ENCODE results near the gene HS3ST4.

Gene HS3ST4

DNA sequence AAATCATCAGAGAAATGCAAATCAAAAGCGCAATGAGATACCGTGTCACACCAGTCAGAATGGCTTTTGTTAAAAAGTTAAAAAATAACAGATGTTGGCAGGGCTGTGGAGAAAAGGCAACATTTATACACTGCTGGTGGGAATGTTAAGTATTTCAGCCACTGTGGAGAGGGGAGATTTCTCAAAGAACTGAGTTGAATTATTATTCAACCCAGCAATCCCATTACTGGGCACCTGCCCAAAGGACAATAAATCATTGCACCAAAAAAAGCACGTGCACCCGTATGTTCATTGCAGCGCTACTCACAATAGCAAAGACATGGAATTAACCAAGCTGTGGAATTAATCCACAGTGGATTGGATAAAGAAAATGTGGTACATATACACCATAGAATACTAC lies 204.7 kb downstream of the HS3ST4 start:
- DNase-seq (ENCODE audit: low read depth) = no peak

- DNase-seq (ENCODE audit: low read depth) = no peak
Observed at GRCh38 chr16:25897702-25898101, 205.9 kb downstream of the HS3ST4 start.

DNA sequence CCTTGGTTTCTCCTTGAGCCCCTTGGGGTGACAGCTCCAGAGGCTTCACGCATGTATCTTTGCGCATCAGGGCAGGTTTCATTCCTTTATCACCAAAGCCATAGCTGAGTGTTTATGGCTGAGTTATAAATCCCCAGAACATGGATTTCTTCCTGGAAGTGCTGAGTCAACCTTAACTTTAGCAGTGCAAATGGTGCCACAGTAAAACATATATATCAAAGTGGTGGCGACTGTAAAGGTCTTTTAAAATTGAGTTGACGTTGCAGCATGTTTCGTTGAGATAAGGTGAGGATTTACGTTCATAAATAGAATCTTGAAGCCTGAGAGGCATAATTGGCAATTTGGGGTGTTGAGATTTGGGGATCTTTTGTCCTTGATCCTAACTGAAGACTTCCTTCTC lies 214.1 kb downstream of the HS3ST4 start:
- no peak for DNase-seq (ENCODE audit: low read depth)

DNA sequence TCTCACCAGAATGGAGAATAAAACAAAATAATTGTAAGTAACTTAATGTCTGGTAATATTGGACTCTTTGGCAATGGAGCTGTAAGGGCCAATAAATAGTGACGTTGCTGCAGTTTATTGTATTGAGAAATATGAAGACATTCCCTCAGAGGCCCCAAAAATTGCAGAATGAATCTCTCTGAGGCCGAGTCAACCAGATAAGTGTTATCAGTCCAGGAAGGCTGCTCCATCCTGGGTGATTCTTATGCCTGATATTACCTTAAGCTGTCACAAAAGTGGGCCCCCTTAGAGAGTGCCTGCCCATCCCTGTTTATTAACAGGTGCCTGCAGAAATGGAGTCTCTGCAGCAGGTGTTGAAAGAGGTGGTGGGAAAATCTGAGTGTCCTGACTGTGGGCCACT lies 219.2 kb downstream of the HS3ST4 start:
- no peak for DNase-seq (ENCODE audit: low read depth)

DNA sequence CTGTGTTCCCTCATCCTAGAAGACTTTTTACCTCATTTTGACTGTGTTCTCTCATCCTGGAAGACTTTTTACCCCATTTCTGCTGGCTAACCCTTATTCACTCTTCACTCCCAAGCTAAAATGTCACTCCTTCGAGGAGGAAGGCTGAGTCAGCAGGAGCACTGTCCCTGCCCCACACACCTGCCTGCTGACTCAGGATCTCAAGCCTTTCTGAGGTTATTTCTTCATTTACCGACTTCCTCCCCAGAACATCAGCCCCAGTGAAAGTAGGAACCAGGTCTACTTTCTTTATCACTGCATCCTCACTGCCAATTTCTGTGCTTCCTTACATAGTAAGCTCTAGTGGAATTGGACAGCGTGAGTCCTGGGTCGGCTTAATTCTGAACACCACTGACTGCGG lies 220.6 kb downstream of the HS3ST4 start:
- no peak for DNase-seq (ENCODE audit: low read depth)

GRCh38 chr16:25914357-25914962 lies 222.7 kb downstream of the HS3ST4 start:
- no peak for DNase-seq (ENCODE audit: low read depth)

GRCh38 chr16:25916037-25916436 lies 224.3 kb downstream of the HS3ST4 start:
- no peak for DNase-seq (ENCODE audit: low read depth)

DNA sequence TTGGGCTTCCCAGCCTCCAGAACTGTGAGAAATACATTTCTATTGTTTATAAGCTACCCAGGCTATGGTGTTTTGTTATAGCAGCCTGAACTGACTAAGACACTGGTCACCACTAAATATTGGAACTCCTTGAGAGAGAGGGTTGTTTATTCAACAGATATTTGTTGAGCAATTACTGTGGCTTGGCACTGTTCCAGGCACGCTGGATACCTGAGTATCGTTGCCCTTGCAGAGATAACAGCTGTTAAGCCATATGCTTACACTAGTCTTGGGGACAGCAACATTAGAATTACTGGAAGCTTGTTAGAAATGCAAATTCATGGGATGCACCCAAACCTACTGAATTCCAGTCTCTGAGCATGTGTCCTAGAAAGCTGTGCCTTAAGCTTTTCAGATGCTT lies 230.7 kb downstream of the HS3ST4 start:
- DNase-seq (ENCODE audit: low read depth) = no peak

GRCh38 chr16:25925421-25925820 lies 233.7 kb downstream of the HS3ST4 start:
- no peak for DNase-seq (ENCODE audit: low read depth)

- no peak for DNase-seq (ENCODE audit: low read depth)
Observed at GRCh38 chr16:25931473-25932035, 239.8 kb downstream of the HS3ST4 start.

- no peak for DNase-seq (ENCODE audit: low read depth)
Observed at GRCh38 chr16:25941800-25942499, 250.2 kb downstream of the HS3ST4 start.

DNA sequence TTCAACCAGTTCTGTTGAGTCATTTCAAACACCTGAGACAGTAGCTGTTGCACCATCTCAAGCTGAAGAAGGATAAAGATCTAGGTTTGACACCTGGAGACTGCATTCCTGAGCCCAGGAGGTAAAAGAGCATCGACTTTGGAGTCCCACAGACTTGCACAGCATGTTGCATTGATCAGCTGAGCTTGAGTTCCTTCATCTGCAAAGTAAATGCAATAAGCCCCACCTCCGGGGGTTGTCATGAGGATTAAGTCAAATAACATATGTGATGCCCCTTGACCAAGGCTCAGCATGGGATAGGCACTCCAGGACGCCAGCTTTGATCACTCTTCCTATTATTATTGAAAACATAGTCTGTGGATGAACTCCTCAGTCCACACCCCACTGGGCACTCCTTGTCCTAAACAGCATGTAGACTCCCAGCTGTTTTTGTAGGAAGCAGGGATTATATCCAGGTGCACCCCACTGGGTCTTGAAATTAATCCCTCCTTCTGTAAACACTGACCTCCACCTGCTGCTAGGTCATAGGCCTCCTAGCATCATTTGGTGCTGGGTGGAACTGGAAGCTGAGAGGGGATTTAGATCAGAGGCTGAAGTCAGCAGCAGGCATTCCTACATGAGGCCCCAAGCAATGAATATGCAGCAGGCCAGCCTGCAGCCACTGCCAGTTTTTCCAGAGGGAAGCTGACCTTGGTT lies 259.0 kb downstream of the HS3ST4 start:
- no peak for DNase-seq (ENCODE audit: low read depth)

DNA sequence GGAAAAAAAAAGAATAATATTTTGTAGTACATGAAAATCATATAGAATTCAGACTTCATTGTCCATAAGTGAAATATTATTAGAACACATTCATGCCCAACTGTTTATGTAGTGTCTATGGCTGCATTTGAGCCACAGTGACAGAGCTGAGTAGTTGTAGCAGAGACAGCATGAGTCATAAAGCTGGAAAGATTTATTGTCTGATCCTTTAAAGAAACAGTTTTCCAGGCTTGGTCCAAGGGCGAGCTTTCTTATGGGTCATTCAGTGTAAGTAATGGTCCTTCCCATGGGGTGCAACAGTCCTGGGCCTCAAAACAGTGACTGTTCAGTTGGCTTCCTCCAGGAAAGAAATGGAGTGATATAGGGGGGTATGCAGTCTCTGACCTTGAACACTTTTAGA lies 260.2 kb downstream of the HS3ST4 start:
- DNase-seq (ENCODE audit: low read depth) = no peak

DNA sequence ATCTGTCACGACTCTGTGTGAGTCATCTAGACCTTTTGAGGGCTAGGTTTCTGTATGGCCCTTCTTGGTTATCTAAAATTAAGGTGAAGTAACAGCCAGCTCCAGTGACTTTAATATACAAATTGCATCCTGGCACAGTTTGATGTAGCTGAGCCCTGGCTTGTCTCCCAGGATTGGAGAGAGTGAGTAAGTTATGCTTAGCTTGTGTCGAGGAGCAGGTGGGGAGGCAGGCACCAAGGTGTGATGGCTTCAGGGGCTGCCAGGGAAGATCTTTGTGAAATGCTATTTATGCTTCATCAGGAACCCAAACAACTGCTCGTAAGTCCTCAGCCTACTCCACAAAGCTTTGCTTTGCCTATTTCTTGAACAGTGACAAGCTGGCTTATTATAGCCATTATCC lies 261.2 kb downstream of the HS3ST4 start:
- no peak for DNase-seq (ENCODE audit: low read depth)

DNA sequence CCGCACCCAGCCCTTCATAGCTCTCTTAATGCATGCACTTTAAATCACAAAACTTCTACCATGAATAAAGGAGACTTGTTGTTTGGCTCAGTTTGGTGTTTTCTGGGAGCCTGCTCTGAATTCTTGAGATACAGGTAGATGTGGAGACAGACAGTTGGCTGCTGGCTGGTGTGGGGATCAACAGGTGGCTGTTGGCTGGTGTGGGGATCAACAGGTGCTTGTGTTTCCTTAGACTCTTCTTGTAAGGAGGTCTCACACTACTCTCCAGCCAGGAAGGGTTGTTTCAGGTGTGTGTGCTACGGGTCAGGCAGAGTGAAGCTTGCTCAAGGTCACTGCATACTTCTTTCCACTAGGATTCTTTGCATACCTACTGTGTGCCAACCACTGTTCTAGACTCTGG lies 265.9 kb downstream of the HS3ST4 start:
- no peak for DNase-seq (ENCODE audit: low read depth)

DNA sequence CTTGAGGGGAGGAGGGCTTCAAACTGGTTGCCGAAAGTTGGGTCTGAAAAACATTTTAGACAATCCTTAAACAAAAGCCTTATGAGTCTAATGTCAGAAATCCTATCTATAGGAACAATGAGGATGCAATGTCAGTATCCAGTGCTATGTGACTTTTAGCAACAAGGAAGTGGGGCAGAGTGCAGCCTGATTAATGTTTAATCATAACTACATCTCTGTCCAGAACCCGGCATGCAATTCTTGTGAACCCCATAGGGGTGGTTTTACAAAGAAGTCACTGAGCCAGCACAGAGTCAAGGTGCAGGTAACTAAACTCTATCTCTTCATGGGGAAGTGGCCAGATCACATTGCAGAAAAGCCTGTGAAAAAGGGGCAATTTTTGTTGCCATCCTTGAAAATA lies 267.5 kb downstream of the HS3ST4 start:
- DNase-seq (ENCODE audit: low read depth) = no peak

GRCh38 chr16:25966172-25967097 lies 274.7 kb downstream of the HS3ST4 start:
- DNase-seq (ENCODE audit: low read depth) = no peak

GRCh38 chr16:25977121-25977520 lies 285.4 kb downstream of the HS3ST4 start:
- no peak for DNase-seq (ENCODE audit: low read depth)

DNA sequence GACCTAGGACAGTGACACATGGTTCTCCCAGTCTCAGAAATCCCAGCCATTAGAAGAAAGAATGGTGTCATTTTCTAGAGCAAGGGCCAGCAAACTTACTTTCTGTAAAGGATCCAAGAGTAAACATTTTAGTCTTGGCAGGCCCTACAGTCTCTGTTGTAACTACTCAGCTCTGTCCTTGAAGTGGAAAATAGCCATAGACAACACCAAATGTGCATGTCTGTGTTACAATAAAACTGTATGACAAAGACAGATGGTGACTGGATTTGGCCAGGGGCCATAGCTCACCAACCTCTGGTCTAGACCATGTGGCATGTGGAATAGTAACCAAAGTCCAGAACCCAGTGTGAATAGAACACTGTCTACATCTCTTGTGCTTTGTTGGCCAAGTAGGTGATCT lies 286.5 kb downstream of the HS3ST4 start:
- no peak for DNase-seq (ENCODE audit: low read depth)

DNA sequence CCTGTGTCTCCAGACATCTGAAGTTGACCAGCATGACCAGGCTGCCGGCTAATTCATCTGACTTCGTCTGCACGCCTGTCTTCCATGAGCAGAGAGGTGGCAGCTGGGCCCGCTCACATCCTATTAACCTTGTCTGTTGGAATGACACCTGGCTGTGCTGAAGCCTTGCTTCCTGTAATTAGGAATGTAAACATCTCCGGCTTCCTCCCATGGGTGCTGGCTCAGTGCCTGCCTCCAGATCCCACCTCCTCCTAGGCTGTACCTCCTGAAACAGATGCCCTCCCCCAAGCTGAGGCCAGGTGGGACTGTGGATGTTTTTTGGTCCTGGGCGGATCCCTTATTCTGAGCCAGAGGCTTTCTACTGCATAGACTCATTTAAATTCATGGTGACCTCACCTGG lies 296.3 kb downstream of the HS3ST4 start:
- DNase-seq (ENCODE audit: low read depth) = no peak

- DNase-seq (ENCODE audit: low read depth) = no peak
Observed at GRCh38 chr16:25988882-25989281, 297.1 kb downstream of the HS3ST4 start.

- no peak for DNase-seq (ENCODE audit: low read depth)
Observed at GRCh38 chr16:25996052-25996451, 304.3 kb downstream of the HS3ST4 start.
